ENCODE results near the gene AP2A2. TPM values are rescaled to one million over a fixed set of nuclear protein-coding genes. Genes with fewer than 3 reads are reported as not detected.

Gene AP2A2
- total RNA-seq, 2 experiments from 2014 or later, result 24.9 to 43.0 TPM

DNA sequence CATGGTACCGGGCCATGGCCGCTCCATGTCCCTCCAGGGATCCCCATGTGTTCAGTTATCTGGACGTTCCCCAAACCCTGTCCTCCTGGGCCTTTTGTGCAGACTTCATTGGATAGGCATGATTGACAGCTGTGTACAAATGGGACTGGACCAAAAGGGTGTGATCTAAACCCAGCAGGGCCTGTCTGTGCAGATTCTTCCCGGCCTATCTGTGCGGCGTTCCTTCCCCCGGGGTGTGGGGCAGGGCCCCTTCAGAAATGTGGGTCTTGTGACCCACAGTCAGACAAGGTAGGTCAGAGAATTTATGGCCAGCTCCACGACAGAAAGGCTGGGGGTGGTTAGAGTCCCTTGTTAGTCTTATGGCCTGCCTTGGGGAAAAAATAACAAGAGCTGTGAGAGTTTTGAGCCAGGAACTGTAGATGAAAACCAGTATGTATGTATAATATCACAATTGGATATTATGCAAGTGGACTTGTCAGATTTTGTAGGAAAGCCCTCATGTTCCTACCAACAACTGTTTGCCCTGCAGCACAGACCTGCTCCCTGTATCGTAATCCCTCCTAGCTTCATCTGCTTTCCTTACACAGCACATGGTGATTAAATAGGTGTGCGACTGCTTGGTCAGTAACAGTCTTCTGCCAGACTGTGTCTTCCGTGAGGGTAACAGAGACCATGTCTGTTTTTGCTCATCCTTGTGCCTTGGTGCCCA lies 31.7 kb downstream of the AP2A2 start:
- POLR2A ChIA-PET, result no interaction called here
- Histone ChIP-seq H3K4me3 (ENCODE audit: low read depth, low read length, poor library complexity, severe bottlenecking) (no peak overlapping the region), H3K4me1 (ENCODE audit: insufficient read depth, low read length, poor library complexity, severe bottlenecking) (no peaks in the 10 kb centered on the region), H4K20me1 (ENCODE audit: insufficient read depth, low read length) (no peaks in the 10 kb centered on the region), H2AFZ (ENCODE audit: low read length) (no peak overlapping the region), H3K79me2 (ENCODE audit: insufficient read depth, low read depth, low read length) (no peaks in the 10 kb centered on the region), H3K36me3 (ENCODE audit: insufficient read depth, low read length) (peaks cover 15% of the 10 kb centered on the region), H3K9me2 (ENCODE audit: insufficient read depth, low read length) (no peaks in the 10 kb centered on the region), H3K9me3 (ENCODE audit: low read length) (no peaks in the 10 kb centered on the region), H3K27ac (ENCODE audit: low read depth, low read length, poor library complexity, severe bottlenecking) (no peak overlapping the region), H3K4me2 (ENCODE audit: low read length) (no peak overlapping the region)
- intact Hi-C loops (cut with micrococcal nuclease; ENCODE audit: unreplicated experiment), result no loop called here
- CTCF ChIA-PET (ENCODE audit: unreplicated experiment), result no interaction called here
- TF ChIP-seq EZH2phosphoT487 (IDR thresholded peaks at IDR 0.05; ENCODE audit: borderline replicate concordance, low read depth, low read length), result no peak
- TF ChIP-seq, protein P1, sequence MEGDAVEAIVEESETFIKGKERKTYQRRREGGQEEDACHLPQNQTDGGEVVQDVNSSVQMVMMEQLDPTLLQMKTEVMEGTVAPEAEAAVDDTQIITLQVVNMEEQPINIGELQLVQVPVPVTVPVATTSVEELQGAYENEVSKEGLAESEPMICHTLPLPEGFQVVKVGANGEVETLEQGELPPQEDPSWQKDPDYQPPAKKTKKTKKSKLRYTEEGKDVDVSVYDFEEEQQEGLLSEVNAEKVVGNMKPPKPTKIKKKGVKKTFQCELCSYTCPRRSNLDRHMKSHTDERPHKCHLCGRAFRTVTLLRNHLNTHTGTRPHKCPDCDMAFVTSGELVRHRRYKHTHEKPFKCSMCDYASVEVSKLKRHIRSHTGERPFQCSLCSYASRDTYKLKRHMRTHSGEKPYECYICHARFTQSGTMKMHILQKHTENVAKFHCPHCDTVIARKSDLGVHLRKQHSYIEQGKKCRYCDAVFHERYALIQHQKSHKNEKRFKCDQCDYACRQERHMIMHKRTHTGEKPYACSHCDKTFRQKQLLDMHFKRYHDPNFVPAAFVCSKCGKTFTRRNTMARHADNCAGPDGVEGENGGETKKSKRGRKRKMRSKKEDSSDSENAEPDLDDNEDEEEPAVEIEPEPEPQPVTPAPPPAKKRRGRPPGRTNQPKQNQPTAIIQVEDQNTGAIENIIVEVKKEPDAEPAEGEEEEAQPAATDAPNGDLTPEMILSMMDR (conservative IDR thresholded peaks at IDR 0.05; ENCODE audit: low read length), result no peak
- BruUV-seq (replicated peaks), result no TSS peak
- no peak for DNase-seq (ENCODE audit: low spot score)

DNA sequence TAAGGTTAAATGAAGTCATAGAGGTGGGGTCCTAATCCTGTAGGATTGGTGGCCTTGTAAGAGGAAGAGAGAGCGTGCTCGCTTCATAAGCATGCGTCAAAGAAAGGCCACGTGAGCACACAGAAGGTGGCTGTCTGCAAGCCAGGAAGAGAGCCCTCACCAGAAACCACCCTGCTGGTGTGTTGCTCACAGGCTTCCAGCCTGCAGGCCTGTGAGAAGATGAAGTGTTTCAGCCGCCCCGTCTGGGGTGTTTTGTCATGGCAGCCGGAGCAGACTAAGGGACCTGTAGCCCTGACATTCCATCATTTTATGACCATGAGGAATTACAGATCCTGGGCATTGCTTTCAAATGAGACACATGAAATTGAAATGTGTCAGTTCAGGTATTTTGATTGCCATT lies 32.4 kb downstream of the AP2A2 start:
- no peak for TF ChIP-seq EZH2phosphoT487 (IDR thresholded peaks at IDR 0.05; ENCODE audit: borderline replicate concordance, low read depth, low read length)
- TF ChIP-seq, protein P1 (conservative IDR thresholded peaks at IDR 0.05; ENCODE audit: low read length), result no peak
- H3K4me3 ChIP-seq (ENCODE audit: low read depth, low read length, poor library complexity, severe bottlenecking), result no peak overlapping the region
- no peaks in the 10 kb centered on the region for H4K20me1 ChIP-seq (ENCODE audit: insufficient read depth, low read length)
- H3K9me3 ChIP-seq (ENCODE audit: low read length), result no peaks in the 10 kb centered on the region
- H3K4me2 ChIP-seq (ENCODE audit: low read length), result no peak overlapping the region
- no peaks in the 10 kb centered on the region for H3K9me2 ChIP-seq (ENCODE audit: insufficient read depth, low read length)
- no peaks in the 10 kb centered on the region for H3K79me2 ChIP-seq (ENCODE audit: insufficient read depth, low read depth, low read length)
- ChIA-PET CTCF (ENCODE audit: unreplicated experiment) (no interaction called here), POLR2A (no interaction called here)
- peaks cover 18% of the 10 kb centered on the region for H3K36me3 ChIP-seq (ENCODE audit: insufficient read depth, low read length)
- no peak overlapping the region for H2AFZ ChIP-seq (ENCODE audit: low read length)
- intact Hi-C loops (cut with micrococcal nuclease; ENCODE audit: unreplicated experiment), result no loop called here
- no TSS peak for BruUV-seq (replicated peaks)
- no peak for DNase-seq (ENCODE audit: low spot score)
- no peak overlapping the region for H3K27ac ChIP-seq (ENCODE audit: low read depth, low read length, poor library complexity, severe bottlenecking)
- H3K4me1 ChIP-seq (ENCODE audit: insufficient read depth, low read length, poor library complexity, severe bottlenecking), result no peaks in the 10 kb centered on the region

DNA sequence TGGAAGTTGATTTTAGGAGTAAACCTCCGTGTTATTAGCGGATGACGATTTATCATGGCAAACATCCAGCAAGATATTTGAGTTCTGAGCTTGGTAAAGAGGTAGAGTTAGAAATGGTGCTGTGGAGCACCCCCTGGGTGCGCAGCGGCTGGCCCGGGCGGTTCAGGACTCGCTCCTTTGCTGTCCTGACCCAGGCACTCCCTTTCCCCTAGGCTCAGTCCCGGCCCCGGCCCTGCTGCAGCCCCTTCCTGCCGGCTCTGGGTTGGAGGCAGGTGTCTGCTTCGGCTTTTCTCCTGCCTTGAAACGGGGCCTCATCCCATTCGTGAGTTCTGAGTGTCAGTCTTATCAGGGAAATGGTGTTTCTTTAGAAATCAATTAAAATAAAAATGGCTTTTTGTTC lies 33.4 kb downstream of the AP2A2 start:
- Histone ChIP-seq H3K27ac (ENCODE audit: low read depth, low read length, poor library complexity, severe bottlenecking) (no peak overlapping the region), H3K9me2 (ENCODE audit: insufficient read depth, low read length) (no peaks in the 10 kb centered on the region), H3K36me3 (ENCODE audit: insufficient read depth, low read length) (peaks cover 28% of the 10 kb centered on the region), H3K9me3 (ENCODE audit: low read length) (no peaks in the 10 kb centered on the region), H4K20me1 (ENCODE audit: insufficient read depth, low read length) (no peaks in the 10 kb centered on the region), H3K4me3 (ENCODE audit: low read depth, low read length, poor library complexity, severe bottlenecking) (no peak overlapping the region), H3K4me1 (ENCODE audit: insufficient read depth, low read length, poor library complexity, severe bottlenecking) (no peaks in the 10 kb centered on the region), H3K79me2 (ENCODE audit: insufficient read depth, low read depth, low read length) (no peaks in the 10 kb centered on the region), H3K4me2 (ENCODE audit: low read length) (no peak overlapping the region), H2AFZ (ENCODE audit: low read length) (no peak overlapping the region)
- CTCF ChIA-PET (ENCODE audit: unreplicated experiment), result no interaction called here
- BruUV-seq (replicated peaks), result no TSS peak
- intact Hi-C loops (cut with micrococcal nuclease; ENCODE audit: unreplicated experiment), result no loop called here
- no peak for DNase-seq (ENCODE audit: low spot score)
- POLR2A ChIA-PET, result no interaction called here
- TF ChIP-seq EZH2phosphoT487 (IDR thresholded peaks at IDR 0.05; ENCODE audit: borderline replicate concordance, low read depth, low read length), result no peak
- TF ChIP-seq, protein P1 (conservative IDR thresholded peaks at IDR 0.05; ENCODE audit: low read length), result no peak

All from OCI-LY7 (cell line).